Measurements from ENCODE around the gene TBC1D10A.

GRCh38 chr22:30325065-30325720 lies 1.5 kb downstream of the TBC1D10A start:
- TF ChIP-seq POLR2A (IDR thresholded peaks at IDR 0.05; ENCODE audit: low read length) = no peak
- TF ChIP-seq GATA1 (IDR thresholded peaks at IDR 0.05; ENCODE audit: low read depth, low read length) = no peak
